ENCODE measurements around the gene CAD.
"Not testable (repeated sequence)": the region's sequence is repeated elsewhere in the genome, so short reads cannot be mapped to it uniquely, and the experiment has no call there.

Gene CAD

GRCh38 chr2:27217173-27218121 lies at the start of gene CAD:
CAD (plus strand) TSS chr2:27217369; CDS start chr2:27217552, 183 bp downstream.
- peak; percentile 91 for DNase-seq

GRCh38 chr2:27170581-27171337 lies 46.4 kb upstream of the CAD start:
- no peak for DNase-seq

GRCh38 chr2:27171351-27171848 lies 45.8 kb upstream of the CAD start:
- no peak for DNase-seq

GRCh38 chr2:27174638-27175037 lies 42.5 kb upstream of the CAD start:
- DNase-seq, result no peak

GRCh38 chr2:27175330-27175729 lies 41.8 kb upstream of the CAD start:
- no peak for DNase-seq

GRCh38 chr2:27175781-27176180 lies 41.4 kb upstream of the CAD start:
- DNase-seq, result not testable (repeated sequence)

GRCh38 chr2:27177441-27178351 lies 39.5 kb upstream of the CAD start:
- DNase-seq, result no peak

- no peak for DNase-seq
Measured at GRCh38 chr2:27178469-27178868, 38.7 kb upstream of the CAD start.

GRCh38 chr2:27179344-27180000 lies 37.7 kb upstream of the CAD start:
- DNase-seq, result no peak

- no peak for DNase-seq
Measured at GRCh38 chr2:27182346-27182745, 34.8 kb upstream of the CAD start.

GRCh38 chr2:27184115-27184514 lies 33.1 kb upstream of the CAD start:
- no peak for DNase-seq

- DNase-seq, result no peak
Measured at GRCh38 chr2:27185331-27186026, 31.7 kb upstream of the CAD start.

GRCh38 chr2:27186613-27187345 lies 30.4 kb upstream of the CAD start:
- DNase-seq, result no peak

- no peak for DNase-seq
Measured at GRCh38 chr2:27189989-27190388, 27.2 kb upstream of the CAD start.

- peak; percentile 53 for DNase-seq
Measured at GRCh38 chr2:27191070-27191829, 25.9 kb upstream of the CAD start.

GRCh38 chr2:27194538-27195354 lies 22.4 kb upstream of the CAD start:
- DNase-seq, result no peak

GRCh38 chr2:27195799-27196198 lies 21.4 kb upstream of the CAD start:
- not testable (repeated sequence) for DNase-seq

GRCh38 chr2:27198068-27198467 lies 19.1 kb upstream of the CAD start:
- DNase-seq, result not testable (repeated sequence)

GRCh38 chr2:27198627-27199026 lies 18.5 kb upstream of the CAD start:
- DNase-seq, result no peak

Data from activated CD4-positive, alpha-beta T cell treated with anti-CD3 and anti-CD28 coated beads, Interleukin-2, amount 50 U/mL, for 16 hours (primary cell).